Fibroblast of skin of right quadriceps (primary cell): ENCODE data around the gene GLI1.
A peak's percentile ranks its signal among the peaks of the same experiment; 100 is the strongest.
"Not testable (repeated sequence)": the region's sequence is repeated elsewhere in the genome, so short reads cannot be mapped to it uniquely, and the experiment has no call there.

ENCODE experiments used
- DNase-seq: peaks from one replicate; pipeline ENCODE4 v3.0.0-alpha.2; 2013

GLI1 gene

DNA sequence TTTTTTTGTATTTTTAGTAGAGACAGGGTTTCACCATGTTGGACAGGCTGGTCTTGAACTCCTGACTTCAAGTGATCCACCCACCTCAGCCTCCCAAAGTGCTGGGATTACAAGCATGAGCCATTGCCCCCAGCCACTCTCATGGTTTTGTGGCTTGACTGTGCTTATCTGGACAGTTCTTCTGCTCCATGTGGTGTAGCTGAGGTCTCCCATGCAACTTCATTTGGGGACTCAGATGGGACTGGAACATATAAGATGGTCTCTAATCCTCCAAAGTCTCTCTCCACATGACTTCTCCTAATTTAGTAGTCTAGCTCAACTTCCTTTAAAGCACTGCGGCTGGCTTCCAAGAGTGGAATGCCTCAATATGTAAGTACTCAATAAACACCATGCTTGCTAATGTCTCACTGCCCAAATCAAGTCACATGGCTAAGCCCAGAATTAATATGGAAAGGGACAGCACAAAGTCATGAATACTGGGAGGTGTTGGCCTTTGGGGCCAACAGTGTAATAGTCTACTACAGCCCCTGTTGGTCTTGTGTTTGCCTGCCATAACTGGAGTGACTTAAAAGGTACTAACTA, 17.6 kb upstream of the GLI1 start:
- DNase-seq = no peak

GRCh38 chr12:57444337-57444736, 15.2 kb upstream of the GLI1 start:
- DNase-seq = not testable (repeated sequence)

- no peak for DNase-seq
Measured at GRCh38 chr12:57444744-57445143, 14.8 kb upstream of the GLI1 start.

DNA sequence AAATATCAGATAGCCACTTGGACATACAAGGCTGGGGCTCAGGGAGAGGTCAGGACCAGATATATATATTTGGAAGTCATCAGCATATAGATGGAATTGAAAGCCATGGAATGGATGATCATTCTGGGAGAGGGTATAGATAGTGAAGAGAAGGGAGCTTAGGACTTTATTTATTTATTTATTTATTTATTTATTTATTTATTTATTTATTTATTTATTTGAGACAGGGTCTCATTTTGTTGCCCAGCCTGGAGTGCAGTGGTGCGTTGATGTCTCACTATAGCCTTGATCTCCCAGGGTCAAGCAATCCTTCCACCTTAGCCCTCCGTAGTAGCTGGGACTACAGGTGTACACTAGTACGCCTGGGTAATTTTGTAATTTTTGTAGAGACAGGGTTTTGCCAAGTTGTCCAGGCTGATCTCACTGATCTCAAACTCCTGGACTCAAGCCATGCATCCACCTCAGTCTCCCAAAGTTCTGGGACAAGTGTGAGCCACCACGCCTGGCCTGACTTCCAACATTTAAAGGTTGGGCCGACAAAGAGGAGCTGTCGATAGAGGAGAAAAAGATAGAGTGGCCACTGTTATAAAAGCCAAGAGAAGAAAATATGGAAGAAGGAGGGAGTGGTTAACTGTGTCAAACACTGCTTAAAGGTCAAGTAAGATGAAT, 13.2 kb upstream of the GLI1 start:
- no peak for DNase-seq

- DNase-seq = no peak
Measured at GRCh38 chr12:57448669-57449068, 10.9 kb upstream of the GLI1 start.

- DNase-seq = no peak
Measured at GRCh38 chr12:57449375-57449774, 10.2 kb upstream of the GLI1 start.

DNA sequence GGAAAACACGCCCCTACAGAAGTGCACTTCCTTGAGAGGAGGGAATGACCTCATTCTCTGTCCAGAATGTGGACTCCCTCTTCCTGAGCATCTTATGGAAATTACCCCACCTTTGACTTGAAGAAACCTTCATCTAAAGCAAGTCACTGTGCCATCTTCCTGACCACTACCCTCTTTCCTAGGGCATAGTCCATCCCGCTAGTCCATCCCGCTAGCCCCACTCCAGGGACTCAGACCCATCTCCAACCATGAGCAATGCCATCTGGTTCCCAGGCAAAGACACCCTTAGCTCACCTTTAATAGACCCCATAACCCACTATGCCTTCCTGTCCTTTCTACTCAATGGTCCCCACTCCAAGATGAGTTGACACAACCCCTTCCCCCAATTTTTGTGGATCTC, 9.5 kb upstream of the GLI1 start:
- no peak for DNase-seq

GRCh38 chr12:57451233-57451778, 8.3 kb upstream of the GLI1 start:
- DNase-seq = no peak

DNA sequence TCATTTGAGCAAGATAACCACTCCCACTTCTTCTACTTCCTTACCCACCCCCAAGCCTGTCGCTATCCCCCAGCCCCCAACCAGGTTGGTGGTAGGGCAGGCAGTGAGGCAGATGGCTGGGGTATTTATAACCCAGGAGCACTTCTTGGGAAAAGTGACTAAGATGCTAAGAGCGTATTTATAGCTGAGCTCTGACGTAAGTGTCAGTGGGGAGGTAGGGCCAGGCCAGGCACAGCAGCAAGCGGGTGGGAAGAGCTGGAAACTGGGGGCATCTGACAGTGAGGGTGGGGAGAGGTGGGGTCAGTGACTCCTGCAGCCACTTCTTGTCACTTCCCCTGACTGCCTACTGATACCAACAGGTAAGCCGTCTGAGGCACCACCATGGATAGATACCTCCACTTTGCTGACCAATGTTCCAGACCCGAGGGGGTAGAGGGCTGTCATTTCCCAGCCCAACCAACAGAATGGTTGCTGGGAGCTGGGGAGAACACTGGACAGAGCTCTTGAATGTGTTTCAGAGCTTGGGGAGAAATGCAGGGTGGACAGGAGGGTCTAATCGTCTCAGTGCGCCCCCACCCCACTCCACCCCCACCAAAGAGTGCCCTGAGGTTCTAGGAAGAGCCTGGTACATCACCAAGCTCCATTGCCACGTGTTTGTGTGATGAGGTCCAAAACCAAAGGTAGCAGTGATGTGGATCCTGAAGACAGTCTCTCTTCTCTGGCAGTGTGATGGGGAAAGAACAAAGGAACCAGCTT, 7.2 kb upstream of the GLI1 start:
- peak; percentile 96 for DNase-seq

- peak; percentile 82 for DNase-seq
Measured at GRCh38 chr12:57452937-57453509, 6.6 kb upstream of the GLI1 start.

DNA sequence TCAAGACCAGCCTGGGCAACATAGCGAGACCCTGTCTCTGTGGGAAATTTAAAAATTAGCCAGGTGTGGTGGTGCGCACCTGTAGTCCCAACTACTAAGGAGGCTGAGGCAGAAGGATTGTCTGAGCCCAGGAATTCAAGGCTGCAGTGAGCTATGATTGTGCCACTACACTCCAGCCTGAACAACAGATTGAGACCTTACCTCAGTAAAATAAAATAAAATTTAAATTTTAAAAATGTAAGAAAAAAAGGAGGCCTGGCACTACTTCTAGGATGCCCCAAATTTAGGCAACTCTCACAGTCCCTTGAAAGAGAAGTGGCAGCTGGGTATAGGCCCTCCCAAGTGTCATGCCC, 5.4 kb upstream of the GLI1 start:
- DNase-seq = no peak

- DNase-seq = peak; percentile 97
Measured at GRCh38 chr12:57454566-57455373, 4.8 kb upstream of the GLI1 start, which contains the start of gene INHBE. TSS of gene INHBE (plus strand) at chr12:57455307. CDS start at chr12:57455537, 230 bp downstream.

- no peak for DNase-seq
Measured at GRCh38 chr12:57455374-57456144, 4.0 kb upstream of the GLI1 start.

DNA sequence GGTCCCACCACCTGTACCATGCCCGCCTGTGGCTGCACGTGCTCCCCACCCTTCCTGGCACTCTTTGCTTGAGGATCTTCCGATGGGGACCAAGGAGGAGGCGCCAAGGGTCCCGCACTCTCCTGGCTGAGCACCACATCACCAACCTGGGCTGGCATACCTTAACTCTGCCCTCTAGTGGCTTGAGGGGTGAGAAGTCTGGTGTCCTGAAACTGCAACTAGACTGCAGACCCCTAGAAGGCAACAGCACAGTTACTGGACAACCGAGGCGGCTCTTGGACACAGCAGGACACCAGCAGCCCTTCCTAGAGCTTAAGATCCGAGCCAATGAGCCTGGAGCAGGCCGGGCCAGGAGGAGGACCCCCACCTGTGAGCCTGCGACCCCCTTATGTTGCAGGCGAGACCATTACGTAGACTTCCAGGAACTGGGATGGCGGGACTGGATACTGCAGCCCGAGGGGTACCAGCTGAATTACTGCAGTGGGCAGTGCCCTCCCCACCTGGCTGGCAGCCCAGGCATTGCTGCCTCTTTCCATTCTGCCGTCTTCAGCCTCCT, 3.4 kb upstream of the GLI1 start:
- peak; percentile 67 for DNase-seq

GRCh38 chr12:57456737-57457490, 2.7 kb upstream of the GLI1 start:
- DNase-seq = no peak

DNA sequence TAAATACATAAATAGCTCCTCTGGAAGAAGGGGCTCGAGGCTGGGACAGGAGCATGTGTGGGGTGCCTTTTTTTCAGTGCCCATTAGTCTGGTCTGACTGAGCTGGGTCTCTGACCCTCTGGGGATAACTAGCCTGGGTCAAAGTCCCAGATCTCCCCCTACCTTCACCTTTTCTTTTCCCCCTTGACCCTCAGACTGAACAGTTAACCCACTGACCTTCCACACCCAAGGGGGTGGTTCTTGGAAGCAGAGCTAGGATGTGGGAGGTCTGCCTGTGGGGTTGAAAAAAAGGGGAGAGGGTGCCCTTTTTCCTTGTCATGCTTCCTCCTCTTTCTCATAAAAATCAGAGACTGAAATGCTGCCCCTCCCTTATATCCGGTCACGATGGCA, 925 bp upstream of the GLI1 start:
- DNase-seq = no peak

- peak; percentile 96 for DNase-seq
Measured at GRCh38 chr12:57459055-57459749, 383 bp upstream of the GLI1 start.

- no peak for DNase-seq
Measured at GRCh38 chr12:57460468-57460784, 841 bp downstream of the GLI1 start.

- no peak for DNase-seq
Measured at GRCh38 chr12:57460841-57461275, 1.3 kb downstream of the GLI1 start.

- DNase-seq = peak; percentile 84
Measured at GRCh38 chr12:57461276-57461916, 1.8 kb downstream of the GLI1 start.
